ENCODE measurements around the gene LAMA3. TPM values are rescaled to one million over a fixed set of nuclear protein-coding genes. Genes with fewer than 3 reads are reported as not detected.

LAMA3 gene
- total RNA-seq, 1 donor from 2014 or later = 106 TPM

DNA sequence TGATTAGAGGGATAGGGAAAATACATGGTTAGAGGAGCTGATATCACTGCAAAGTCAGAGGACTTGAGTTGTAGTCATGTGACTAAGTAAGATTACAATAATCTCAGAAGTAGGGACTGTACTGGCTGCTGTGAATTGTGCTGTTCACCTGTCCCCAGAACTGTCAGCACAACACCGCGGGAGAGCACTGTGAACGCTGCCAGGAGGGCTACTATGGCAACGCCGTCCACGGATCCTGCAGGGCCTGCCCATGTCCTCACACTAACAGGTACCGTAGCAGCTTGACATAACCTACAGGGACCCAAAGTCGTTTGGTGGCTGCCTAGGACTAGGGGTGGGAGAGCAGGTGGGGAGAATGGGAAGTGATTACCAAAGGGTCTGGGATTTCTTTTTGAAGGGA is 192.5 kb downstream of the LAMA3 start:
- H3K4me3 ChIP-seq = no peak overlapping the region
- H3K9me3 ChIP-seq = no peaks in the 10 kb centered on the region
- intact Hi-C loops (cut with DNase I) = no loop called here
- H3K36me3 ChIP-seq = peaks cover 0 to 28% of the 10 kb centered on the region in 2 donors
- peak overlapping the region; percentile 92 for H3K27ac ChIP-seq
- TF ChIP-seq POLR2A (IDR thresholded peaks at IDR 0.05) = no peak
- H3K4me1 ChIP-seq = peaks cover 25% of the 10 kb centered on the region
- no peaks in the 10 kb centered on the region for H3K27me3 ChIP-seq
- DNase-seq (ENCODE audit: extremely low spot score in 2 of 2) = peak in 1 of 2 donors; percentile 84

DNA sequence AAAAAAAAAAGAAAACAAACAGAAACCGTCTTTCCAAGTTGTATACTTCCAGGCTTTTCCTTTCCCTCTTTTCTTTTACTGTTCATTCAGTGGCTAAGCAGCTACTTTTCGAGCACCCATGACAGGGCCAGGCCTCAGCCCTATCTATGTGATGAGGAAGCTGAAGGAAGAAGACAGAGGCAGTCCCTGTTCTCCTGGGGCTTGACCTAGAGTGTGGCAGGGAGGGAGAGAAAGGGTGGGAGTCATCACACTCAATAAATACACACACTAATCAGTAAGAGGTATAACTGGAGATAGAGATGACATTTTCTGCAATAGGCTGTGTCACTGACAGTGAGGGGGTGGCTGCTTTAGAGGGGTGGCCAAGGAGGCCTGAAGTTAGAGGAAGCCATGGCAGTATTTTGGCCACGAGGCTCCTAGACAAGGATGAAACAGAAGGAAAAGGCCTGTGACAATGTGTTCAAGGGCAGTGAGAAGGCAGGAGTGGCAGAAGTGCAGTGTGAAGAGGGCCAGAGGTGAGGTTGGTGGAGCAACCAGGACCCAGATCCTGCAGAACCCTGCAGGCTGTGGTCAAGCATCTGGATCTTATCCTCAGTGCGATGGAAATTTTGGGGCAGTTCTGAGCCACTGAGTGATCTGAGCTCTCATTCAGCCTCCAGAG is 193.5 kb downstream of the LAMA3 start:
- Histone ChIP-seq H3K27ac (peak overlapping the region; percentile 92), H3K36me3 (peaks cover 0 to 26% of the 10 kb centered on the region in 2 donors), H3K27me3 (no peaks in the 10 kb centered on the region), H3K4me1 (peaks cover 25% of the 10 kb centered on the region), H3K4me3 (no peak overlapping the region), H3K9me3 (no peaks in the 10 kb centered on the region)
- TF ChIP-seq CTCF (IDR thresholded peaks at IDR 0.05) = no peak
- peak in 1 of 2 donors; percentile 87 for DNase-seq (ENCODE audit: extremely low spot score in 2 of 2)
- intact Hi-C loops (cut with DNase I) = no loop called here

DNA sequence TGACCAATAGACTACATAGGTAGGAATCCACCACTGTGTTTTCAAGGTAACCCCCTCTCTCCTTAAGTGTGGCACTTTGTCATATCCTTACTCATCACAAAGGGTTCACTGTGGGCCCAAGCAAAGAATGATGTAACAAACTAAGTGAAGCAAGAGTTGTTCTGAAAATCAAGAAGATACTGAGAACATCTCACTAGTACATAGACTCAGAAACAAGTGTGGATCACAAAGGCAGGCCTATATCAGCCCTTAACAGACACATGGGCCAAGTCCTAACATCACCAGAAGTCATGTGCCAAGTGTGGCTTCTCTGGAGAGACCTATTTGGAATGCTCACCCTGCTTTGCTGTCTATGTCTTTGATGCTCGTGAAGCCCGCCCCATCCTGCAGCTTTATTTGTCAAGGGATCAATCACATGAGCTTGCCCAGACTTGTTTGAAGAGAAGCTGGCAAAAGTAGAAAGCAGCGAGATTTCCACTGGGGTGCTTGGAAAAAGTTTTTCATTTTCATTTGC is 194.1 kb downstream of the LAMA3 start:
- peak overlapping the region; percentile 92 for H3K27ac ChIP-seq
- no peaks in the 10 kb centered on the region for H3K9me3 ChIP-seq
- TF ChIP-seq POLR2A (IDR thresholded peaks at IDR 0.05) (no peak), POLR2AphosphoS5 (IDR thresholded peaks at IDR 0.05; ENCODE audit: insufficient read depth in 1 of 2, low read depth in 1 of 2) (peak in 1 of 2 donors; percentile 80), CTCF (IDR thresholded peaks at IDR 0.05) (no peak)
- peaks cover 0 to 21% of the 10 kb centered on the region in 2 donors for H3K36me3 ChIP-seq
- H3K4me1 ChIP-seq = peaks cover 25% of the 10 kb centered on the region
- H3K27me3 ChIP-seq = no peaks in the 10 kb centered on the region
- intact Hi-C loops (cut with DNase I) = no loop called here
- H3K4me3 ChIP-seq = no peak overlapping the region
- DNase-seq (ENCODE audit: extremely low spot score in 2 of 2) = peak in 1 of 2 donors; percentile 93

DNA sequence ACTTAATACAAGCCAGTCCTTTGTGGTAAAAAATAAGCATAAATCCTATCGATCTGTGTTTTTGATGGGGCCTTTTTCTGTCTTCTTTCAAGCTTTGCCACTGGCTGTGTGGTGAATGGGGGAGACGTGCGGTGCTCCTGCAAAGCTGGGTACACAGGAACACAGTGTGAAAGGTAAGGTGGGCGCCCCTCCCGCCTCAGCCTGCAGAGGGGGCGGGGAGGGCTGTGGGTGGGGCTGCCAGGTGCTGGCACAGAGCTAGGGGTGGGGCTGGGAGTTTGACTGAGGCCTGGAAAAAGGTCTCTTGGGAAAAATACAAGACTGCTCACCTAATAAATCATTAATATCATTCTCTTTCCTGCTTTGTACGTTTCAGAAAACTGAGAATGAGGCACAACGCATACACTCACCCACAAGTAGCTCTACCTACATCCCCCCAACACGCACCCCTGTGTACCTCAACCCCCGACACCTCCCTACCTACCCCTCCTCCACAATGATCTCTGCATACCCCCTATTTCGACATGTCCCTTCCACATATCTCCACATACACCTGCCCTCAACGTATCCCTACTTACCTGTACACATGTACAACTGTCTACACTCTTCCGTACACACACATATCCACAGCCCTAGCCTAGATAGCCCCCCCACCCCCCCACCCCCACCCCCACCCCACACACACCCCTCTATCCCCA is 195.6 kb downstream of the LAMA3 start:
- peak in 1 of 2 donors; percentile 89 for DNase-seq (ENCODE audit: extremely low spot score in 2 of 2)
- peak overlapping the region; percentile 92 for H3K27ac ChIP-seq
- no peaks in the 10 kb centered on the region for H3K9me3 ChIP-seq
- intact Hi-C loops (cut with DNase I) = no loop called here
- peaks cover 0 to 12% of the 10 kb centered on the region in 2 donors for H3K36me3 ChIP-seq
- peak overlapping the region in 1 of 2 donors; percentile 2 for H3K4me3 ChIP-seq
- H3K4me1 ChIP-seq = peaks cover 25% of the 10 kb centered on the region
- TF ChIP-seq CTCF (IDR thresholded peaks at IDR 0.05) = no peak
- TF ChIP-seq POLR2A (IDR thresholded peaks at IDR 0.05) = no peak
- peak in 1 of 2 donors; percentile 45 for TF ChIP-seq POLR2AphosphoS5 (IDR thresholded peaks at IDR 0.05; ENCODE audit: insufficient read depth in 1 of 2, low read depth in 1 of 2)
- no peaks in the 10 kb centered on the region for H3K27me3 ChIP-seq

DNA sequence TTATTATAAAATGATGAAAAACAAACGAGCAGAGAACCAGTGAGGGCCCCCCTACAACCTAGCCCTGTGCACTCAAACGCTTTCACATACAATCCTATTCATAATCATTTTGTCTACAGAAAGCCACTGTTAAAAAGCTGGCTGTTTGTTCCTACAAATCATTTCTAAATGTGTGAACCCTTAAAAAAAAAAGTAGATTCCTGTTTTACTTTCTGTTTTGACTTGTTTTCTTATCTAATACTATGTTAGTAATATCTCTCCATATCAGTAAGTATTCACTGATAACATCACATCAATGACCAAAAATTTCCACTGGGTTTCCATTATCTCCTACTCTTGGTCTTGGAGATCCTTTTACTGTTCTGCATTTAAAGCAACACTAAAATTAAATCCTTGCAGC is 196.5 kb downstream of the LAMA3 start:
- peaks cover 25% of the 10 kb centered on the region for H3K4me1 ChIP-seq
- peak overlapping the region; percentile 92 for H3K27ac ChIP-seq
- no peak for DNase-seq (ENCODE audit: extremely low spot score in 2 of 2)

More for the DNA sequence above, 196.5 kb downstream of the LAMA3 start:
- H3K4me3 ChIP-seq = no peak overlapping the region
- no peaks in the 10 kb centered on the region for H3K27me3 ChIP-seq
- TF ChIP-seq POLR2AphosphoS5 (IDR thresholded peaks at IDR 0.05; ENCODE audit: insufficient read depth in 1 of 2, low read depth in 1 of 2) = no peak
- no peak for TF ChIP-seq CTCF (IDR thresholded peaks at IDR 0.05)
- TF ChIP-seq POLR2A (IDR thresholded peaks at IDR 0.05) = no peak
- peaks cover 0 to 5% of the 10 kb centered on the region in 2 donors for H3K36me3 ChIP-seq
- H3K9me3 ChIP-seq = no peaks in the 10 kb centered on the region
- intact Hi-C loops (cut with DNase I) = no loop called here
